Activated T-helper 17 cell treated with anti-CD3 and anti-CD28 coated beads, Interleukin-2, amount 50 U/mL, for 72 hours (primary cell): Measurements from ENCODE around the gene PES1. TPM values are rescaled to one million over a fixed set of nuclear protein-coding genes. Genes with fewer than 3 reads are reported as not detected.
A peak's percentile ranks its signal among the peaks of the same experiment; 100 is the strongest.
"Not testable (repeated sequence)": the region's sequence is repeated elsewhere in the genome, so short reads cannot be mapped to it uniquely, and the experiment has no call there.

Experiments used
- ATAC-seq: fragments of 150-1000 bp; cut with Tn5 transposase; replicated peaks from 2 replicates; pipeline ENCODE4 v1.10.0; 2021; ENCODE audit warnings: mild to moderate bottlenecking, moderate library complexity
- H3K27ac Mint-ChIP-seq: one replicate; pipeline ENCODE4 v1.8.0; 2022; ENCODE audit warnings: mixed read lengths
- H3K27me3 Mint-ChIP-seq: one replicate; pipeline ENCODE4 v1.8.0; 2022; ENCODE audit warnings: mixed read lengths
- H3K36me3 Mint-ChIP-seq: one replicate; pipeline ENCODE4 v1.8.0; 2022; ENCODE audit warnings: low read depth, mild to moderate bottlenecking, mixed read lengths
- H3K4me1 Mint-ChIP-seq: one replicate; pipeline ENCODE4 v1.8.0; 2022; ENCODE audit warnings: mixed read lengths
- H3K4me3 Mint-ChIP-seq: one replicate; pipeline ENCODE4 v1.8.0; 2022; ENCODE audit warnings: mild to moderate bottlenecking, mixed read lengths
- H3K9me3 Mint-ChIP-seq: one replicate; pipeline ENCODE4 v1.8.0; 2022; ENCODE audit warnings: mixed read lengths
- total RNA-seq, 2 donors: library from RNA; stranded (reverse); gene quantifications; one replicate each; pipeline ENCODE4 v1.2.3, GENCODE V29; 2022

Gene PES1
- 100 to 1,000 TPM in 1 of 2 donors, 10 to 100 TPM in 1; 63.6 to 124 TPM for total RNA-seq

DNA sequence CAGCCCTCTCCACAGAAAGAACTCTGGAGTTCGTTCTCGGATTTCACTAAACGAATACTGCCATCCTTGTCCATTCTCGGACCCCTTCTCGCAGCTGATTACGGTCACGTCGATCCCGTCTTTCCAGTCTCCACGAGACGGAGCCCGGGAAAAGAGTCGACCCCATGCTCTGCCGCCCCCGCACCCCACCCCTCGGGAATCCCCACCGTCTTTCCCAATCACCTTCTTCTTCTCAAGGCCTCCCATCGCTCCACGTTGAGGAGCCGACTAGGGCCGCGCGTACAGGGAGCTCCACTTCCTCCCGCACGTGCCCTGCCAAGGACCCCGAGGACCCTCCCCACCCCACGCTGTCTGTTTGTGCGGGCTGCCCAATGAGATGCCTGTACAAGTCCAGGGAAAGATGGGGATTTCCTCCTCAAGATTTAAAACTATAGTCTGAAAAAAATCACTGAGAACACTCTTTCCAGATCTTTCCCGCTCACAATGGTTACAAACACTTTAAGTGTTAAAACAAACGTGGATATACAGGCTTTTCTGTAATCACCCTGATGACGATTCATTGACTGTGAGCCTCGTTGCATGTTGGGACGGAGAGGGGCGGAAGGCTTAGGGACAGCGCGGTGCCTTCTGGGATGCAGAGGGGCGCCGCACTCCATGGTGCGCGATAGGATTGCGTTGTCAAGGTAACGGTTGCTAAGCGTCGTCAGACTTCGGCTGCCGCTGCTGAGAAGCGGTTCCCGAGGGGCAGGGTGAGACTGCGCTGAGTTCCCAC lies at the start of gene PES1:
TSS of gene PES1 (minus strand) at position 323 of the 772 bp plus-strand sequence. CDS start at position 246, 77 bp downstream.
- ATAC-seq, result peak; percentile 100
- no peak within 1 kb of the TSS for H3K27ac Mint-ChIP-seq
- H3K27me3 Mint-ChIP-seq, result no peaks in the 10 kb centered on the region
- no peaks in the 10 kb centered on the region for H3K9me3 Mint-ChIP-seq
- H3K4me3 Mint-ChIP-seq, result no peak within 1 kb of the TSS
- H3K4me1 Mint-ChIP-seq, result no peaks in the 10 kb centered on the region
- H3K36me3 Mint-ChIP-seq, result peaks cover 36% of the 10 kb centered on the region

DNA sequence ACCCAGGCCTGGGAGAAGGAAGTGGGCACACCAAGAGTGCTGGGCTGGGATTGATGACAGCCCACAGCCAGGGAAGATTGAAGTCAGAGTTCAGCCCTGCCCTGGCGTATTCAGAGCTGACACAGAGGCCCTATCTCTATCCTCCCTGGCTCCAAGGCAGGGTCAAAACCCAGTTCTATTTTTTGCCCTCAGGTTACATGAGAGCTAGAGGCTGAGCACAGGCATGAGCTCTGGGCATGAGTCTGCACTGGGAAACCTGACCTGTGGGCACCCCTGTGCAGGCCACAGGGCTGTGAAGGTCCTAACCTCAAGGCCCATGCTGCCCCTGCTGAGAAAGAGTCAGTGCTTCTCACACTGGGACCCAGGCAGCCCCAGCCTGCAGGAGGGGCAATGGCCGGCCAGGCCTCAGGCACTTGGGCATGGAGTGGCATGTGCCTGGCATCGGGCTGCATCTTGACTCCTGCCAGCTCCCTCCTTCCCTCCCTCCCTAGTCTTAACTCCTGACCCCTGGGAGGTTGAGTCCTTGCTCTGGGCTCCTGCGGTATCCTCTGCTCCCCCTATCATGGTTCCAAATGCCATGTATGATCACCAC lies 49.2 kb upstream of the PES1 start:
- Mint-ChIP-seq H3K27me3 (no peaks in the 10 kb centered on the region), H3K4me1 (peaks cover 24% of the 10 kb centered on the region)
- ATAC-seq, result no peak

DNA sequence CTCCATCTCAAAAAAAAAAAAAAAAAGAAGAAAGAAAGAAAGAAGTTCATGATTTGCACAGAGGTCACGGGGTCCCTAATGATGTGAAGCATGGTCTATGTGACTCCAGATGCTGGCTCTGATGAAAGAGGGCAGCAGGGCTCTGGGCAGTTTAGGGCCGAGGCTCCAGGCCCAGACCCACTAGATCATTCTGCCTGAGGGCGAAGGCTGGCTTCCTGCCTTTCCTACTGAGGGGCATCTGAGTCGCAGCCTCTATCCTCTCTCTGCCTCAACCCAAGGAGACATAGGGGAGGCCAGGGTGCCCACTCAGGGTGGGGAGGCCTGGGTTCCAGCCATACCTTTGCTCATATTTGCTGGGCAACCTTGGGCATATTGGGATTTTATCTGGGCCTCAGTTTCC lies 48.7 kb upstream of the PES1 start:
- no peak for ATAC-seq
- Mint-ChIP-seq H3K27ac (no peak overlapping the region), H3K36me3 (no peaks in the 10 kb centered on the region), H3K4me1 (peaks cover 24% of the 10 kb centered on the region), H3K4me3 (no peak overlapping the region), H3K27me3 (no peaks in the 10 kb centered on the region), H3K9me3 (no peaks in the 10 kb centered on the region)

More for the DNA sequence above, 49.2 kb upstream of the PES1 start:
- H3K9me3 Mint-ChIP-seq, result no peaks in the 10 kb centered on the region
- no peaks in the 10 kb centered on the region for H3K36me3 Mint-ChIP-seq
- H3K4me3 Mint-ChIP-seq, result no peak overlapping the region
- H3K27ac Mint-ChIP-seq, result no peak overlapping the region

DNA sequence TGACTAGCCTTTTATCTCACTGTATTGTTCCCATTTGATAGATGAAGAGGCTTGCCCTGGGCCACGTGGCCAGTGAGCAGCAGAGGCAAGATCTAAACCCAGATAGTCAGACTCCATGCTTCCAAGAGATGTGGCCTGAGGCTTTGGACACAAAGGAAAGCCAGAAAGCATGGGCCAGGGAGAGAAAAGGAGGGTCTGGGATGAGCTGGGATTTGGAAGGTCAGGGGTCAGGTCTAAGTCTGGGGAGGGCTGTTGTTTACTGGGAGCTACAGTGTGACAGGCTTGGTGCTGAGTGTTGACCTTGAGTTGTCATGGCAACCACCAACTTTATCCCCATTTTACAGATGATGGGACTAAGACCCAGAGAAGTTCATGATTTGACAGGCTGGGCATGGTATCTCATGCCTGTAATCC lies 46.0 kb upstream of the PES1 start:
- H3K27me3 Mint-ChIP-seq, result no peaks in the 10 kb centered on the region
- ATAC-seq, result no peak
- no peaks in the 10 kb centered on the region for H3K36me3 Mint-ChIP-seq
- no peaks in the 10 kb centered on the region for H3K9me3 Mint-ChIP-seq
- peak overlapping the region; percentile 85 for H3K4me3 Mint-ChIP-seq
- H3K4me1 Mint-ChIP-seq, result peaks cover 10% of the 10 kb centered on the region
- peak overlapping the region; percentile 15 for H3K27ac Mint-ChIP-seq

DNA sequence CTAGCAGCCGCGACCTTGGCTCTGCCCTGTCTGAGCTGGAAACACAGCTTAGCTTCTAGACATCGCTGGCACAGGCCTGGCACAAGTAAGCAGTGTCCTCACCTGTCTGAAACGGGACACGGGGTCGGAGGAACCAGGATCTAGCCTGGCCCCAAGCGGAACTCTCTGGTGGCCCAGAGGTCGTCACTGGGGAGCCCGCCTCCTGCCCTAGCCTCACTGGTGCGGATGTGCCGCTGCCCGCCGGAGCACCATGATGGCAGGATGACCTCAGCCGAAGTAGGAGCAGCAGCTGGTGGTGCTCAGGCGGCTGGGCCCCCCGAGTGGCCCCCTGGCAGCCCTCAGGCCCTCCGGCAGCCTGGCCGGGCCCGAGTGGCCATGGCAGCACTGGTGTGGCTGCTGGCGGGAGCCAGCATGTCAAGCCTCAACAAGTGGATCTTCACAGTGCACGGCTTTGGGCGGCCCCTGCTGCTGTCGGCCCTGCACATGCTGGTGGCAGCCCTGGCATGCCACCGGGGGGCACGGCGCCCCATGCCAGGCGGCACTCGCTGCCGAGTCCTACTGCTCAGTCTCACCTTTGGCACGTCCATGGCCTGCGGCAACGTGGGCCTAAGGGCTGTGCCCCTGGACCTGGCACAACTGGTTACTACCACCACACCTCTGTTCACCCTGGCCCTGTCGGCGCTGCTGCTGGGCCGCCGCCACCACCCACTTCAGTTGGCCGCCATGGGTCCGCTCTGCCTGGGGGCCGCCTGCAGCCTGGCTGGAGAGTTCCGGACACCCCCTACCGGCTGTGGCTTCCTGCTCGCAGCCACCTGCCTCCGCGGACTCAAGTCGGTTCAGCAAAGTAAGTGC lies 44.7 kb upstream of the PES1 start:
- no peaks in the 10 kb centered on the region for H3K9me3 Mint-ChIP-seq
- peak overlapping the region; percentile 82 for H3K27ac Mint-ChIP-seq
- peak; percentile 3 for ATAC-seq
- peaks cover 10% of the 10 kb centered on the region for H3K4me1 Mint-ChIP-seq
- H3K27me3 Mint-ChIP-seq, result no peaks in the 10 kb centered on the region
- H3K36me3 Mint-ChIP-seq, result no peaks in the 10 kb centered on the region
- peak overlapping the region; percentile 85 for H3K4me3 Mint-ChIP-seq

DNA sequence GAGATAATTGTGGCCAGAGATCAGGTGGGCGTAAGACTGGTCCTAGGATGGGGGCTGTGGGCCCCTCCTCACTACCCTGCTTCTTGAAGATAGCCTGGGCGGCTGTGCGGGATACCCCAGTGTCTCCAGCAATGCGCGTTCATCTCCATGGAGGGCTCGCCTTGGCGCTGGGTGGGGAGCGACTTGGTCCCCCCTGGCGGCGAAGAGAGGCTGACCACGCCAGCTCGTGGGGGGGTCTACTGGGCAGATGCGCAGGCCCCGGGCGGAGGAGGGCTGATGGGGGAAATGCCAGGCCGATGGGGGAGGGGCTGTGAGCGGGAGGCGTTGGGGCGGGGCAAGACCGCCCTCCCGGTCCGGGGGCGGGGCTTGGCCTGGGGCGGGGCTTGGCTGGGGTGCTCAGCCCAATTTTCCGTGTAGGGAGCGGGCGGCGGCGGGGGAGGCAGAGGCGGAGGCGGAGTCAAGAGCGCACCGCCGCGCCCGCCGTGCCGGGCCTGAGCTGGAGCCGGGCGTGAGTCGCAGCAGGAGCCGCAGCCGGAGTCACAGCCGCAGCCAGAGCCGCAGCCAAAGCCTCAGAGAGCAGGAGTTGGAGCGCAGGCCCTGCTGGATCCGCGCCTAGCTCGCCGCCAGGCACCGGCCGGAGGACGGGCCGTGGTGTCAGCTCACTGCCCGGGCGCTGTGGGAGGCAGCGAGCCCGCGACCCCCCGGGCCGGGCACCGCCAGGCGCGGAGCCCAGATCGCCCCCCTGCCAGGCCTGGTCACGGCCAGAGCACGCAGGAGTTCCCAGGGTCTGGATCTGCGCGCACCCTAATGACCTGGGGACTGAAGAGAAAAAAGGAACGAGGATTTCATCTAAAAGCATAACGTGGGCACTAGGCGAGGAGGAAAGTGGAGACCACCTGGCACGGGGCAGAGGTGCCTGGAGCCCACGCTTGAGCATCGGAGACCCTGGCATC lies 43.8 kb upstream of the PES1 start, which contains the start of gene SLC35E4:
TSS of gene SLC35E4 (plus strand) at position 509 of the 953 bp plus-strand sequence. CDS start 670 bp downstream, outside the sequence.
- Mint-ChIP-seq H3K4me1 (peaks cover 10% of the 10 kb centered on the region), H3K27me3 (no peaks in the 10 kb centered on the region), H3K4me3 (peak within 1 kb of the TSS; percentile 85), H3K9me3 (no peaks in the 10 kb centered on the region), H3K36me3 (no peaks in the 10 kb centered on the region), H3K27ac (peak within 1 kb of the TSS; percentile 94)
- ATAC-seq, result peak; percentile 81

DNA sequence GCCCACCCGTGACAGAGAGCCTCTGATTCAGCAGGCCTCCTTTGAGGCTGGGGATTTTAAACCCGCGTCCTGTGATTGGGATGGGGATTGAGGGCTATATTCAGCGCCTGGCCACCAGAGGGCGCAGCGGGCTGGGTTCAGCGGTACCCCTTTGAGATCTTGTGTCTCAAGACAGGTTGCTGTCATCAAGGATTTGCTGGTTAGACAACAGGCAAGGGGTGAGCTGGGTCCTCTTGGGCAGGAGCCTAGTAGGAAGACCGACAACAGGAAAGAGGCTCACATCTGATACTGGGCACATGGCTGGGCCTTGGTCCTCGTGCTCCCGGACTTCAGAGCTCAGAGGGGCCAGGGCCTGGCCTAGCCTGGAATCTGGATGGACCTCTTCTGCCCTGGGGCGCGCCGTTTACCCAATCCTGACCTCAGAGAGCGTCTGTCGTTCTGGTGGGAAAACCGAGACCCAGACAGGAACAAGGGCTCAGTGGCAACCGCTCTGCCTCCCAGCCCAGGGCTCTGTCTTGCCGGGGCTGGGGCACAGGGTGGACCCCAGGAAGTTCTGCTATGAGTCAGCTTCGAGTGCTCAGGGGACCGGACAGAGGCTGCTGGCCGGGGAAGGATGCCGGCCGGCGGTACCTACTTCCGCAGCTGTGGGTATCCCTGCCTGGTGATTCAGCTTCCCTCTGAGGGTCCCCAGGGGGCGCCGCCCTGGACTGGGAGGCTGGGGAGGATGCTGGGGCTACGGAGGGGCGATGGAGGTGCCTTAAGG lies 42.9 kb upstream of the PES1 start:
- peaks cover 10% of the 10 kb centered on the region for H3K4me1 Mint-ChIP-seq
- peak; percentile 79 for ATAC-seq
- no peaks in the 10 kb centered on the region for H3K9me3 Mint-ChIP-seq
- no peaks in the 10 kb centered on the region for H3K27me3 Mint-ChIP-seq
- H3K4me3 Mint-ChIP-seq, result peak overlapping the region; percentile 85
- no peaks in the 10 kb centered on the region for H3K36me3 Mint-ChIP-seq
- H3K27ac Mint-ChIP-seq, result peak overlapping the region; percentile 94

DNA sequence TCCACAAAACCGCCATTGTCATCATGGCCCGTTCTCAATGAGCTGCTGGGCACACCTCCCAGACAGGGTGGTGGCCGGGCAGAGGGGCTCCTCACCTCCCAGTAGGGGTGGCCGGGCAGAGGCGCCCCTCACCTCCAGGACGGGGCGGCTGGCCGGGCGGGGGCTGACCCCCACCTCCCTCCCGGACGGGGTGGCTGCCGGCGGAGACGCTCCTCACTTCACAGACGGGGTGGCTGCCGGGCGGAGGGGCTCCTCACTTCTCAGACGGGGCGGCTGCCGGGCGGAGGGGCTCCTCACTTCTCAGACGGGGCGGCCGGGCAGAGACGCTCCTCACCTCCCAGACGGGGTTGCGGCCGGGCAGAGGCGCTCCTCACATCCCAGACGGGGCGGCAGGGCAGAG lies 39.8 kb upstream of the PES1 start:
- not testable (repeated sequence) for H3K27ac Mint-ChIP-seq, H3K9me3 Mint-ChIP-seq, ATAC-seq, H3K4me3 Mint-ChIP-seq, H3K4me1 Mint-ChIP-seq, H3K27me3 Mint-ChIP-seq, H3K36me3 Mint-ChIP-seq

DNA sequence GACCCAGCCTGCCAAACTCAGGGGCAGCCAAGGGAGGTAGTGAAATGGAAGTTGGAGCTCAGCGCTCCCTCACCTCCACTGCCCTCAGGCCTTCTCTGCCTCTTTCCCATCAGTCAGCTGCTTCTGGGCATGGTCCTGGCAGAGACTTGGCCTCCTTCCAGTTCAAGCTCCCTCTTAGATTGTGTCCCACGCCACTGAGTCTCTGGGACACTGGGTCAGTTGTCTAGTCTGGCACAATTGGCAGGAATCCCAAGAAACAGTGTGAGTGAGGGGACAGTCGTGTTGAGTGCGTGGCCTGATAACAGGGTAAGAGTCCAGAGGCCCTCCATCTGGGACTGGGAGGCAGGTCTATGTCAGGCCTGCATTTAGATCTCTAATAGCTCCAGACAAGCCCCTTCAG lies 36.8 kb upstream of the PES1 start:
- H3K9me3 Mint-ChIP-seq, result no peaks in the 10 kb centered on the region
- no peaks in the 10 kb centered on the region for H3K27me3 Mint-ChIP-seq
- H3K4me1 Mint-ChIP-seq, result no peaks in the 10 kb centered on the region
- ATAC-seq, result no peak
- no peak overlapping the region for H3K27ac Mint-ChIP-seq
- H3K4me3 Mint-ChIP-seq, result no peak overlapping the region
- no peaks in the 10 kb centered on the region for H3K36me3 Mint-ChIP-seq

DNA sequence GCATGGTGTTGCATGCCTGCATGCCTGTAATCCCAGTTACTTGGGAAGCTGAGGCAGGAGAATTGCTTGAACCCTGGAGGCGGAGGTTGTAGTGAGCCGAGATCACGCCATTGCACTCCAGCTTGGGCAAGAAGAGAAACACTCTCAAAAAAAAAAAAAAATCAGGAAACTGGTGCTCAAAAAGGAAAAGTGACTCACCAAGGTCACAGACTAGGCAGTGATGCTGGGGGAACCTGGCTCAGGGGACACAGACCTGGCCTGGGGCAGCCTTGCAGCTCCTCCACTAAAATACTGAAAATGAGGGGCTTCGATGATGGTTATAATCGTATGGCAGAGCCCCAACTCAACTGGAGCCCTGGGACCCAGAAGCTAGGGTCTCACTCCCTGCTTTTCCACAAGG lies 35.8 kb upstream of the PES1 start:
- Mint-ChIP-seq H3K9me3 (no peaks in the 10 kb centered on the region), H3K27me3 (no peaks in the 10 kb centered on the region), H3K4me1 (no peaks in the 10 kb centered on the region), H3K4me3 (no peak overlapping the region), H3K27ac (no peak overlapping the region), H3K36me3 (no peaks in the 10 kb centered on the region)
- no peak for ATAC-seq

DNA sequence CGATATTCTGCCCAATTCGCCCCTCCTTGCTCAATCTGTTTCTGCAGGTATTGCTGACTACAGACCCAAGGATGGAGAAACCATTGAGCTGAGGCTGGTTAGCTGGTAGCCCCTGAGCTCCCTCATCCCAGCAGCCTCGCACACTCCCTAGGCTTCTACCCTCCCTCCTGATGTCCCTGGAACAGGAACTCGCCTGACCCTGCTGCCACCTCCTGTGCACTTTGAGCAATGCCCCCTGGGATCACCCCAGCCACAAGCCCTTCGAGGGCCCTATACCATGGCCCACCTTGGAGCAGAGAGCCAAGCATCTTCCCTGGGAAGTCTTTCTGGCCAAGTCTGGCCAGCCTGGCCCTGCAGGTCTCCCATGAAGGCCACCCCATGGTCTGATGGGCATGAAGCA lies 34.7 kb upstream of the PES1 start:
- Mint-ChIP-seq H3K4me3 (no peak overlapping the region), H3K9me3 (no peaks in the 10 kb centered on the region), H3K4me1 (no peaks in the 10 kb centered on the region), H3K27me3 (no peaks in the 10 kb centered on the region), H3K36me3 (no peaks in the 10 kb centered on the region), H3K27ac (peak overlapping the region; percentile 58)
- ATAC-seq, result no peak

DNA sequence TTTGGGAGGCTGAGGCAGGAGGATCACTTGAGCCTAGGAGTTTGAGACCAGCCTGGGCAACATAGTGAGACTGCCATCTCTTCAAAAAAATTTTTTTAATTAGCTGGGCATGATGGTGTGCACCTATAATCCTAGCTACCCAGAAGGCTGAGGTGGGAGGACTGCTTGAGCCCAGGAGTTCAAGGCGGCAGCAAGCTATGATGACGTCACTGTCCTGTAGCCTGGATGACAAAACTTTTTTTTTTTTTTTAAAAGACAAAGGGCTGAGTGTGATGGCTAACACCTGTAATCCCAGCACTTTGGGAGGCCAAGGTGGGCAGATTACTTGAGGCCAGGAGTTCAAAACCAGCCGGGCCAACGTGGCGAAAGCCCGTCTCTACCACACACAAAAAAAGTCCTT lies 28.2 kb upstream of the PES1 start:
- ATAC-seq, H3K9me3 Mint-ChIP-seq, H3K4me1 Mint-ChIP-seq, H3K27ac Mint-ChIP-seq, H3K36me3 Mint-ChIP-seq, H3K4me3 Mint-ChIP-seq, H3K27me3 Mint-ChIP-seq: not testable (repeated sequence)

DNA sequence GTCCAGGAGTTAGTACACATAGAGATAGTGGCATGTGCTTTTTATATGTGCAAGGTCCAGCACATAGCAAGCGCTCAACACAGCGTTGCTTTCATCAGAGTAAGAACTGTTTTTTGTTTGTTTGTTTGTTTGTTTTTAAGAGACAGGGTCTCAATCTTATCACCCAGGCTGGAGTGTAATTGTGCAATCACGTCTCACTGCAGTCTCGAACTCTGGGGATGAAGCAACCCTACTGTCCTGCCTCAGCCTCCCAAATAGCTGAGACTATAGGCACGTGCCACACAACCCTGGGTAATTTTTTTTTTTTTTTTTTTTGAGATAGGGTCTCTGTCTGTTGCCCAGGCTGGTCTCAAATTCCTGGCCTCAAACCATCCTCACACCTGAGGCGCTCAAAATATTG lies 26.1 kb upstream of the PES1 start:
- H3K4me1 Mint-ChIP-seq, result no peaks in the 10 kb centered on the region
- no peaks in the 10 kb centered on the region for H3K9me3 Mint-ChIP-seq

More for the DNA sequence above, 26.1 kb upstream of the PES1 start:
- H3K36me3 Mint-ChIP-seq, result no peaks in the 10 kb centered on the region
- H3K27me3 Mint-ChIP-seq, result peaks cover 4% of the 10 kb centered on the region
- no peak overlapping the region for H3K4me3 Mint-ChIP-seq
- no peak overlapping the region for H3K27ac Mint-ChIP-seq
- ATAC-seq, result no peak
